ENCODE measurements around the gene TBL1X. TPM values are rescaled to one million over a fixed set of nuclear protein-coding genes. Genes with fewer than 3 reads are reported as not detected.
A peak's percentile ranks its signal among the peaks of the same experiment; 100 is the strongest.

TBL1X gene
- total RNA-seq, 2 donors from 2014 or later, result 9.2 to 17.4 TPM

- DNase-seq (ENCODE audit: low spot score in 2 of 2), result no peak
- Mint-ChIP-seq H3K27ac (peak overlapping the region in 1 of 2 donors; percentile 14), H3K36me3 (peaks cover 9 to 27% of the 10 kb centered on the region in 2 donors), H3K9me3 (peaks cover 0 to 4% of the 10 kb centered on the region in 2 donors)
- ATAC-seq, result no peak
Observed at GRCh38 chrX:9476810-9477575, 12.1 kb downstream of the TBL1X start.

- Mint-ChIP-seq H3K9me3 (peaks cover 0 to 4% of the 10 kb centered on the region in 2 donors), H3K27ac (peak overlapping the region in 1 of 2 donors; percentile 73), H3K36me3 (peaks cover 9 to 10% of the 10 kb centered on the region in 2 donors)
- DNase-seq (ENCODE audit: low spot score in 2 of 2), result no peak
- no peak for ATAC-seq
Observed at GRCh38 chrX:9482408-9482807, 17.6 kb downstream of the TBL1X start.

- peak overlapping the region in 1 of 2 donors; percentile 73 for H3K27ac Mint-ChIP-seq
- peaks cover 9 to 10% of the 10 kb centered on the region in 2 donors for H3K36me3 Mint-ChIP-seq
- H3K9me3 Mint-ChIP-seq, result peaks cover 0 to 4% of the 10 kb centered on the region in 2 donors
- no peak for DNase-seq (ENCODE audit: low spot score in 2 of 2)
- no peak for ATAC-seq
Observed at GRCh38 chrX:9482837-9483236, 18.0 kb downstream of the TBL1X start.

- peaks cover 0 to 4% of the 10 kb centered on the region in 2 donors for H3K9me3 Mint-ChIP-seq
- ATAC-seq, result no peak
- H3K36me3 Mint-ChIP-seq, result peaks cover 9 to 10% of the 10 kb centered on the region in 2 donors
- H3K27ac Mint-ChIP-seq, result peak overlapping the region in 1 of 2 donors; percentile 73
- no peak for DNase-seq (ENCODE audit: low spot score in 2 of 2)
Observed at GRCh38 chrX:9483376-9483775, 18.5 kb downstream of the TBL1X start.

- H3K36me3 Mint-ChIP-seq, result no peaks in the 10 kb centered on the region
- H3K27ac Mint-ChIP-seq, result no peak overlapping the region
Observed at GRCh38 chrX:9486786-9487387, 22.0 kb downstream of the TBL1X start.

GRCh38 chrX:9488586-9488985, 23.7 kb downstream of the TBL1X start:
- DNase-seq (ENCODE audit: low spot score in 2 of 2) (no peak), ATAC-seq (no peak)
- Mint-ChIP-seq H3K27ac (no peak overlapping the region), H3K9me3 (peaks cover 0 to 3% of the 10 kb centered on the region in 2 donors), H3K36me3 (no peaks in the 10 kb centered on the region)

More at GRCh38 chrX:9486786-9487387, 22.0 kb downstream of the TBL1X start:
- H3K9me3 Mint-ChIP-seq, result no peaks in the 10 kb centered on the region
- no peak for DNase-seq (ENCODE audit: low spot score in 2 of 2)
- no peak for ATAC-seq

GRCh38 chrX:9489234-9489633, 24.4 kb downstream of the TBL1X start:
- DNase-seq (ENCODE audit: low spot score in 2 of 2) (no peak), ATAC-seq (no peak)
- peak overlapping the region in 1 of 2 donors; percentile 87 for H3K27ac Mint-ChIP-seq
- no peaks in the 10 kb centered on the region for H3K36me3 Mint-ChIP-seq
- H3K9me3 Mint-ChIP-seq, result peaks cover 0 to 3% of the 10 kb centered on the region in 2 donors

GRCh38 chrX:9492901-9493300, 28.0 kb downstream of the TBL1X start:
- ATAC-seq, result no peak
- DNase-seq (ENCODE audit: low spot score in 2 of 2), result no peak
- H3K27ac Mint-ChIP-seq, result no peak overlapping the region
- peaks cover 0 to 3% of the 10 kb centered on the region in 2 donors for H3K9me3 Mint-ChIP-seq
- peaks cover 0 to 7% of the 10 kb centered on the region in 2 donors for H3K36me3 Mint-ChIP-seq

GRCh38 chrX:9493936-9494335, 29.1 kb downstream of the TBL1X start:
- no peak overlapping the region for H3K27ac Mint-ChIP-seq
- H3K36me3 Mint-ChIP-seq, result peaks cover 0 to 7% of the 10 kb centered on the region in 2 donors
- peaks cover 0 to 3% of the 10 kb centered on the region in 2 donors for H3K9me3 Mint-ChIP-seq
- DNase-seq (ENCODE audit: low spot score in 2 of 2) (no peak), ATAC-seq (no peak)

- H3K9me3 Mint-ChIP-seq, result peaks cover 3 to 8% of the 10 kb centered on the region in 2 donors
- DNase-seq (ENCODE audit: low spot score in 2 of 2), result no peak
- peaks cover 0 to 12% of the 10 kb centered on the region in 2 donors for H3K36me3 Mint-ChIP-seq
- ATAC-seq, result no peak
- no peak overlapping the region for H3K27ac Mint-ChIP-seq
Observed at GRCh38 chrX:9494771-9495170, 29.9 kb downstream of the TBL1X start.

- Mint-ChIP-seq H3K9me3 (peaks cover 3 to 8% of the 10 kb centered on the region in 2 donors), H3K36me3 (peaks cover 0 to 12% of the 10 kb centered on the region in 2 donors), H3K27ac (no peak overlapping the region)
- ATAC-seq, result no peak
- DNase-seq (ENCODE audit: low spot score in 2 of 2), result no peak
Observed at GRCh38 chrX:9495496-9495895, 30.6 kb downstream of the TBL1X start.

GRCh38 chrX:9498236-9498635, 33.4 kb downstream of the TBL1X start:
- Mint-ChIP-seq H3K27ac (no peak overlapping the region), H3K9me3 (peaks cover 3 to 5% of the 10 kb centered on the region in 2 donors), H3K36me3 (peaks cover 9 to 25% of the 10 kb centered on the region in 2 donors)
- no peak for ATAC-seq
- no peak for DNase-seq (ENCODE audit: low spot score in 2 of 2)

GRCh38 chrX:9500584-9500983, 35.7 kb downstream of the TBL1X start:
- ATAC-seq (no peak), DNase-seq (ENCODE audit: low spot score in 2 of 2) (no peak)
- Mint-ChIP-seq H3K9me3 (peaks cover 3 to 9% of the 10 kb centered on the region in 2 donors), H3K36me3 (peaks cover 26 to 44% of the 10 kb centered on the region in 2 donors), H3K27ac (no peak overlapping the region)

- H3K27ac Mint-ChIP-seq, result no peak overlapping the region
- H3K36me3 Mint-ChIP-seq, result peaks cover 34 to 45% of the 10 kb centered on the region in 2 donors
- H3K9me3 Mint-ChIP-seq, result peaks cover 3 to 10% of the 10 kb centered on the region in 2 donors
- ATAC-seq (no peak), DNase-seq (ENCODE audit: low spot score in 2 of 2) (no peak)
Observed at GRCh38 chrX:9501362-9501761, 36.5 kb downstream of the TBL1X start.

- Mint-ChIP-seq H3K27ac (no peak overlapping the region), H3K9me3 (peaks cover 3 to 10% of the 10 kb centered on the region in 2 donors), H3K36me3 (peaks cover 39 to 51% of the 10 kb centered on the region in 2 donors)
- ATAC-seq (no peak), DNase-seq (ENCODE audit: low spot score in 2 of 2) (no peak)
Observed at GRCh38 chrX:9503261-9503660, 38.4 kb downstream of the TBL1X start.

- Mint-ChIP-seq H3K9me3 (peaks cover 0 to 3% of the 10 kb centered on the region in 2 donors), H3K27ac (no peak overlapping the region), H3K36me3 (peaks cover 19 to 37% of the 10 kb centered on the region in 2 donors)
- ATAC-seq (no peak), DNase-seq (ENCODE audit: low spot score in 2 of 2) (no peak)
Observed at GRCh38 chrX:9510366-9510765, 45.5 kb downstream of the TBL1X start.

- no peak overlapping the region for H3K27ac Mint-ChIP-seq
- DNase-seq (ENCODE audit: low spot score in 2 of 2), result no peak
- peaks cover 13 to 31% of the 10 kb centered on the region in 2 donors for H3K36me3 Mint-ChIP-seq
- H3K9me3 Mint-ChIP-seq, result no peaks in the 10 kb centered on the region
- no peak for ATAC-seq
Observed at GRCh38 chrX:9510980-9511379, 46.1 kb downstream of the TBL1X start.
